H1 (cell line): ENCODE results near the gene PCYT1B. TPM values are rescaled to one million over a fixed set of nuclear protein-coding genes. Genes with fewer than 3 reads are reported as not detected.

Experiments
- CTCF ChIA-PET: fragments of 300-600 bp; sonication (Branson Sonifier 250); formaldehyde crosslinking; loops from one replicate; lab custom pipeline; 2021; ENCODE audit not compliant: partially characterized antibody; lab: Charles Lee
- POLR2A ChIA-PET: fragments of 300-600 bp; sonication (Branson Sonifier 250); formaldehyde crosslinking; loops from one replicate; lab custom pipeline; 2021; ENCODE audit warnings: inconsistent platforms; ENCODE audit not compliant: partially characterized antibody; lab: Charles Lee
- DNase-seq, 2 experiments: peaks; one replicate each; pipeline versions ENCODE4 v3.0.0 to v3.0.0-alpha.2; 2010 to 2022; ENCODE audit warnings: low spot score in 2 of 2, low read depth in 1 of 2, mixed read lengths in 1 of 2
- FAIRE-seq: peaks from 2 replicates; lab custom pipeline; 2011; peaks lifted over from hg19 to GRCh38; lab: Jason Lieb, UNC
- H2AFZ ChIP-seq: 2 replicates; pipeline ENCODE4 v1.8.1; 2012; ENCODE audit warnings: low read length, inconsistent platforms
- H2AK5ac ChIP-seq: 2 replicates; pipeline ENCODE4 v1.6.1; 2013; ENCODE audit warnings: low read depth, low read length
- H2BK120ac ChIP-seq: replicated peaks from 2 replicates; pipeline ENCODE3; 2013; ENCODE audit warnings: low read depth, low read length, inconsistent platforms
- H2BK12ac ChIP-seq: 2 replicates; pipeline ENCODE4 v1.6.1; 2013; ENCODE audit warnings: low read depth, low read length
- H2BK15ac ChIP-seq: 2 replicates; pipeline ENCODE4 v1.6.1; 2013; ENCODE audit warnings: low read length
- H2BK20ac ChIP-seq: 2 replicates; pipeline ENCODE4 v1.6.1; 2013; ENCODE audit warnings: low read length
- H2BK5ac ChIP-seq: 2 replicates; pipeline ENCODE4 v1.6.1; 2013; ENCODE audit warnings: low read depth, low read length
- H3K14ac ChIP-seq: 2 replicates; pipeline ENCODE4 v1.6.1; 2013; ENCODE audit warnings: inconsistent platforms; ENCODE audit not compliant: insufficient read length
- H3K18ac ChIP-seq: 2 replicates; pipeline ENCODE4 v1.6.1; 2013; ENCODE audit warnings: low read length; ENCODE audit errors: extremely low read depth
- H3K23ac ChIP-seq: 2 replicates; pipeline ENCODE4 v1.6.1; 2013; ENCODE audit warnings: inconsistent platforms; ENCODE audit not compliant: insufficient read length
- H3K23me2 ChIP-seq: 2 replicates; pipeline ENCODE4 v1.6.1; 2013; ENCODE audit warnings: low read depth, low read length
- H3K27ac ChIP-seq: 2 replicates; pipeline ENCODE4 v1.6.1; 2011; ENCODE audit warnings: low read depth, low read length, inconsistent platforms
- H3K27me3 ChIP-seq, 4 experiments: replicated peaks in 1 of 4; 1 replicate in 1 of 4; 2 replicates in 3 of 4; pipeline versions ENCODE4 v1.6.1 to v1.8.1; 2011 to 2013; ENCODE audit warnings: low read length in 3 of 4, mild to moderate bottlenecking in 3 of 4, inconsistent platforms in 2 of 4, mixed read lengths in 2 of 4, moderate library complexity in 1 of 4; ENCODE audit not compliant: control insufficient read depth in 3 of 4, insufficient read depth in 3 of 4; ENCODE audit errors: extremely low read depth in 1 of 4
- H3K36me3 ChIP-seq, 4 experiments: 2 replicates each; pipeline versions ENCODE4 v1.6.1 to v1.8.1; 2011 to 2013; ENCODE audit warnings: mild to moderate bottlenecking in 4 of 4, low read length in 3 of 4, moderate library complexity in 2 of 4, control low read depth in 1 of 4, inconsistent platforms in 1 of 4; ENCODE audit not compliant: insufficient read depth in 4 of 4, control insufficient read depth in 2 of 4
- H3K4ac ChIP-seq: replicated peaks from 2 replicates; pipeline ENCODE3; 2013; ENCODE audit warnings: low read length, low read depth, mixed read lengths, inconsistent platforms; ENCODE audit not compliant: insufficient read length
- H3K4me1 ChIP-seq, 4 experiments: replicated peaks in 1 of 4; 1 replicate in 1 of 4; 2 replicates in 3 of 4; pipeline versions ENCODE4 v1.6.1 to v1.8.1; 2011 to 2013; ENCODE audit warnings: low read length in 3 of 4, inconsistent platforms in 2 of 4, mixed read lengths in 1 of 4; ENCODE audit not compliant: insufficient read depth in 4 of 4, control insufficient read depth in 3 of 4
- H3K4me2 ChIP-seq, 2 experiments: 2 replicates each; pipeline versions ENCODE4 v1.6.1 to v1.8.1; 2011 to 2013; ENCODE audit warnings: low read depth in 2 of 2, low read length in 2 of 2, control low read depth in 1 of 2, inconsistent platforms in 1 of 2, mild to moderate bottlenecking in 1 of 2; ENCODE audit not compliant: insufficient read depth in 1 of 2
- H3K4me3 ChIP-seq, 4 experiments: fragments of 200-600, 300-600 bp in 1 of 4; sonication (generic), shearing (Covaris generic), sonication (Bioruptor Twin) in 1 of 4; 2 replicates each; pipeline versions ENCODE4 v1.5.1 to v1.8.1; 2011 to 2016; ENCODE audit warnings: low read length in 4 of 4, low read depth in 3 of 4, control low read depth in 2 of 4, inconsistent platforms in 2 of 4, mild to moderate bottlenecking in 2 of 4, mixed read lengths in 1 of 4, moderate library complexity in 1 of 4; ENCODE audit not compliant: insufficient read depth in 2 of 4; ENCODE audit errors: extremely low read depth in 1 of 4
- H3K56ac ChIP-seq: replicated peaks from 2 replicates; pipeline ENCODE3; 2013; ENCODE audit warnings: low read depth, mild to moderate bottlenecking, mixed read lengths, low read length, inconsistent platforms; ENCODE audit not compliant: insufficient read length
- H3K79me1 ChIP-seq: 2 replicates; pipeline ENCODE4 v1.6.1; 2013; ENCODE audit warnings: low read depth, low read length, control low read depth
- H3K79me2 ChIP-seq, 2 experiments: 2 replicates each; pipeline versions ENCODE4 v1.6.1 to v1.8.1; 2012 to 2013; ENCODE audit warnings: low read length in 2 of 2, mild to moderate bottlenecking in 2 of 2, inconsistent platforms in 1 of 2; ENCODE audit not compliant: insufficient read depth in 2 of 2, control insufficient read depth in 1 of 2
- H3K9ac ChIP-seq, 4 experiments: replicated peaks in 1 of 4; 1 replicate in 1 of 4; 2 replicates in 3 of 4; pipeline versions ENCODE4 v1.6.1 to v1.8.1; 2011 to 2013; ENCODE audit warnings: low read depth in 3 of 4, low read length in 3 of 4, control low read depth in 2 of 4, mild to moderate bottlenecking in 2 of 4, moderate library complexity in 2 of 4, inconsistent platforms in 1 of 4; ENCODE audit errors: extremely low read depth in 1 of 4
- H3K9me3 ChIP-seq, 2 experiments: 2 replicates each; pipeline versions ENCODE4 v1.6.1 to v1.8.1; 2012 to 2013; ENCODE audit warnings: mild to moderate bottlenecking in 2 of 2, moderate library complexity in 2 of 2, control low read depth in 1 of 2, inconsistent platforms in 1 of 2, low read depth in 1 of 2, low read length in 1 of 2, mixed read lengths in 1 of 2; ENCODE audit not compliant: insufficient read depth in 2 of 2
- H4K20me1 ChIP-seq, 2 experiments: replicated peaks in 1 of 2; 2 replicates each; pipeline versions ENCODE3 to v1.8.1; 2011 to 2013; ENCODE audit warnings: inconsistent platforms in 2 of 2, low read length in 2 of 2, mild to moderate bottlenecking in 1 of 2; ENCODE audit not compliant: insufficient read depth in 2 of 2, control insufficient read depth in 1 of 2
- H4K5ac ChIP-seq: 2 replicates; pipeline ENCODE4 v1.6.1; 2013; ENCODE audit warnings: low read length, low read depth, mixed read lengths, inconsistent platforms; ENCODE audit not compliant: insufficient read length
- H4K8ac ChIP-seq: 2 replicates; pipeline ENCODE4 v1.8.0; 2013; ENCODE audit warnings: mild to moderate bottlenecking, moderate library complexity, low read length, inconsistent platforms; ENCODE audit not compliant: insufficient read depth; ENCODE audit errors: extremely low read depth
- H4K91ac ChIP-seq: replicated peaks from 2 replicates; pipeline ENCODE3; 2013; ENCODE audit warnings: low read length, mixed read lengths, inconsistent platforms; ENCODE audit not compliant: insufficient read length
- GTF2F1 ChIP-seq: IDR thresholded peaks from 2 replicates; pipeline ENCODE4 v1.6.1; 2012; ENCODE audit warnings: low read depth, low read length, improper control_type of control experiment, borderline replicate concordance
- POU5F1 ChIP-seq: IDR thresholded peaks from 2 replicates; pipeline ENCODE4 v1.6.1; 2011; ENCODE audit warnings: low read depth, mild to moderate bottlenecking, low read length, moderate library complexity
- SP1 ChIP-seq: IDR thresholded peaks from 2 replicates; pipeline ENCODE4 v1.6.1; 2011; ENCODE audit warnings: low read depth, low read length
- TCF12 ChIP-seq: IDR thresholded peaks from 2 replicates; pipeline ENCODE4 v1.6.1; 2011; ENCODE audit warnings: low read depth, mild to moderate bottlenecking, low read length
- YY1 ChIP-seq: IDR thresholded peaks from 2 replicates; pipeline ENCODE4 v1.6.1; 2011; ENCODE audit warnings: low read depth, mild to moderate bottlenecking, low read length
- WGBS, 2 experiments: shearing (Covaris generic) in 1 of 2; methylation state at CpG; one replicate each; pipeline versions ENCODE4 v1.1.6 to v1.1.7; 2013 to 2015; ENCODE audit warnings: low lambda C conversion rate in 2 of 2, mixed read lengths in 2 of 2, inconsistent platforms in 1 of 2, low coverage in 1 of 2, missing lambda C conversion rate in 1 of 2; ENCODE audit not compliant: insufficient replicate concordance in 2 of 2, insufficient coverage in 1 of 2, insufficient read length in 1 of 2; ENCODE audit errors: extremely low coverage in 1 of 2, missing lambda C conversion rate in 1 of 2; 5-methylcytosine and 5-hydroxymethylcytosine counted together
- polyA plus RNA-seq, 7 experiments: library from polyadenylated mRNA; depleted of rRNA in 3 of 7; stranded (reverse) in 5 of 7; unstranded in 2 of 7; fragments of >200 nt in 5 of 7; fragments of 200-250 nt in 2 of 7; gene quantifications; 1 replicate in 5 of 7; 2 replicates in 1 of 7; 4 replicates in 1 of 7; pipeline versions ENCODE4 v1.2.1 to v1.2.3, GENCODE V29; 2011 to 2013; ENCODE audit warnings: missing spikeins in 2 of 7, mixed read lengths in 2 of 7
- total RNA-seq: library from RNA; stranded (reverse); fragmentation: NEBNext Ultra II Directional; extraction: Animal tissue kit (Norgen Biotek cat#: 25700); gene quantifications from 2 replicates; pipeline ENCODE4 v1.2.1, GENCODE V29; 2021

PCYT1B gene
- total and polyA plus RNA-seq, 2 of the 8 experiments (the other 6 are each of a cell fraction or from before 2014, with no cell fraction given) = 17.9 to 30.6 TPM

GRCh38 chrX:24574743-24575142 is 72.4 kb downstream of the PCYT1B start:
- ChIA-PET POLR2A (no interaction called here), CTCF (interaction anchor here (0.9 kb wide), 1 partner anchor 20 kb away, joined by 3 read pairs; no protein-coding TSS in a partner anchor)
- Histone ChIP-seq H3K9ac (no peak overlapping the region), H2AK5ac (no peak overlapping the region), H2BK12ac (no peak overlapping the region), H3K23ac (no peak overlapping the region), H3K79me2 (no peaks in the 10 kb centered on the region), H2BK15ac (no peak overlapping the region), H3K56ac (no peak overlapping the region), H3K36me3 (peaks cover 0 to 9% (median 0%) of the 10 kb centered on the region in 4 experiments; a peak in 1 of 8 replicates), H4K5ac (no peak overlapping the region), H3K14ac (no peak overlapping the region), H2BK20ac (no peak overlapping the region), H3K4ac (no peak overlapping the region), H3K4me3 (no peak overlapping the region), H4K8ac (no peak overlapping the region), H3K27ac (no peak overlapping the region), H3K23me2 (no peaks in the 10 kb centered on the region), H4K20me1 (no peaks in the 10 kb centered on the region), H2BK5ac (no peak overlapping the region), H4K91ac (no peak overlapping the region), H3K4me1 (no peaks in the 10 kb centered on the region), H3K27me3 (no peaks in the 10 kb centered on the region), H3K79me1 (no peaks in the 10 kb centered on the region), H3K18ac (no peak overlapping the region), H3K9me3 (no peaks in the 10 kb centered on the region), H2AFZ (no peak overlapping the region), H3K4me2 (no peak overlapping the region), H2BK120ac (no peak overlapping the region)
- 87% methylated on average over 4 of the region's 4 CpGs; no CpG with 5 or more reads in 1 of the 2 experiments for WGBS, 2 experiments
- DNase-seq (no peak), FAIRE-seq (no peak)
- no peak for TF ChIP-seq GTF2F1
- TF ChIP-seq TCF12 = no peak
- no peak for TF ChIP-seq SP1
- TF ChIP-seq POU5F1 = no peak
- no peak for TF ChIP-seq YY1
